SHP77 (cell line): ENCODE measurements around the gene RAB40B.
A peak's percentile ranks its signal among the peaks of the same experiment; 100 is the strongest.

ENCODE experiments used
- DNase-seq, 2 experiments: peaks; one replicate each; lab custom pipeline; 2025; lab: John Stamatoyannopoulos, UW

Gene RAB40B

GRCh38 chr17:82692268-82692667, 6.2 kb downstream of the RAB40B start:
- no peak for DNase-seq

- DNase-seq, result no peak
Observed at GRCh38 chr17:82691714-82692113, 6.8 kb downstream of the RAB40B start.

GRCh38 chr17:82690786-82691489, 7.6 kb downstream of the RAB40B start:
- DNase-seq, result no peak

GRCh38 chr17:82689077-82689476, 9.4 kb downstream of the RAB40B start:
- DNase-seq, result peak; percentile 48 to 62

- DNase-seq, result no peak
Observed at GRCh38 chr17:82687871-82688270, 10.6 kb downstream of the RAB40B start.

- no peak for DNase-seq
Observed at GRCh38 chr17:82687375-82687861, 11.1 kb downstream of the RAB40B start.

- no peak for DNase-seq
Observed at GRCh38 chr17:82686366-82687324, 11.9 kb downstream of the RAB40B start.

- no peak for DNase-seq
Observed at GRCh38 chr17:82685291-82685690, 13.2 kb downstream of the RAB40B start.

- no peak for DNase-seq
Observed at GRCh38 chr17:82684228-82684841, 14.2 kb downstream of the RAB40B start.

GRCh38 chr17:82683534-82683933, 15.0 kb downstream of the RAB40B start:
- no peak for DNase-seq

GRCh38 chr17:82681547-82681946, 17.0 kb downstream of the RAB40B start:
- no peak for DNase-seq

- no peak for DNase-seq
Observed at GRCh38 chr17:82679586-82680465, 18.7 kb downstream of the RAB40B start.

GRCh38 chr17:82678265-82678891, 20.1 kb downstream of the RAB40B start:
- DNase-seq, result peak; percentile 47 to 61

- DNase-seq, result no peak
Observed at GRCh38 chr17:82677353-82677925, 21.1 kb downstream of the RAB40B start.

- no peak for DNase-seq
Observed at GRCh38 chr17:82675476-82676245, 22.8 kb downstream of the RAB40B start.

- DNase-seq, result peak in 1 of 2 experiments; percentile 18
Observed at GRCh38 chr17:82674656-82675475, 23.6 kb downstream of the RAB40B start.

GRCh38 chr17:82670661-82671450, 27.6 kb downstream of the RAB40B start:
- DNase-seq, result no peak

GRCh38 chr17:82668631-82669099, 29.8 kb downstream of the RAB40B start:
- DNase-seq, result peak; percentile 38 to 68
